ENCODE data around the gene DYRK3. TPM values are rescaled to one million over a fixed set of nuclear protein-coding genes. Genes with fewer than 3 reads are reported as not detected.

DYRK3 gene
- total and polyA plus RNA-seq, 2 of the 13 experiments (the other 11 are each of a cell fraction or from before 2014, with no cell fraction given) = 0.48 to 2.8 TPM

GRCh38 chr1:206695733-206696132, 60.4 kb downstream of the DYRK3 start (continued):
- TF ChIP-seq PRDM10 (CRISPR knock-in tag; IDR thresholded peaks at IDR 0.05; ENCODE audit: low read depth) (no peak), YEATS2 (CRISPR knock-in tag; IDR thresholded peaks at IDR 0.05; ENCODE audit: borderline replicate concordance) (no peak), GABPB1 (CRISPR knock-in tag; IDR thresholded peaks at IDR 0.05) (no peak)

GRCh38 chr1:206696812-206697585, 61.7 kb downstream of the DYRK3 start:
- ChIA-PET CTCF (ENCODE audit: low intra/inter-chr PET ratio, low total read pairs) (no interaction called here), POLR2A (no interaction called here)
- Histone ChIP-seq H3K27me3 (ENCODE audit: control insufficient read depth in 1 of 2, insufficient read depth in 2 of 2, low read length in 2 of 2) (no peaks in the 10 kb centered on the region), H3K4me1 (ENCODE audit: insufficient read depth, low read length) (peaks cover 78% of the 10 kb centered on the region), H2AFZ (ENCODE audit: low read length) (no peak overlapping the region), H3K9me3 (ENCODE audit: low read length) (no peaks in the 10 kb centered on the region), H3K36me3 (replicated peaks in 1 of 2; ENCODE audit: control insufficient read depth in 1 of 2, insufficient read depth in 2 of 2, low read length in 2 of 2) (peaks cover 4 to 19% of the 10 kb centered on the region in 2 experiments; a peak in 4 of 5 replicates), H3K79me2 (ENCODE audit: insufficient read depth, low read length) (peaks cover 79% of the 10 kb centered on the region), H3K4me3 (replicated peaks in 1 of 3; ENCODE audit: insufficient read depth in 1 of 3, low read depth in 2 of 3, low read length in 3 of 3) (no peak overlapping the region), H3K9ac (ENCODE audit: insufficient read depth, low read depth, low read length) (no peak overlapping the region), H3K27ac (ENCODE audit: extremely low read length, insufficient read depth, low read length) (no peak overlapping the region), H3K4me2 (ENCODE audit: low read depth, low read length) (no peak overlapping the region), H4K20me1 (ENCODE audit: insufficient read depth, low read length) (peaks cover 26% of the 10 kb centered on the region)
- no TSS peak for BruUV-seq (replicated peaks)
- WGBS (ENCODE audit: low lambda C conversion rate) = 81% methylated on average over 4 of the region's 4 CpGs
- no peak for DNase-seq (ENCODE audit: low spot score)
- no peak for ATAC-seq
- in situ Hi-C loops (cut with HindIII; ENCODE audit: extremely low pct_ligation_motif_present, low pct_unique_long_range_greater_than_20kb) (no loop called here), intact Hi-C loops (cut with micrococcal nuclease; ENCODE audit: unreplicated experiment) (no loop called here)
- no peak for FAIRE-seq
- TF ChIP-seq IRX3 (CRISPR knock-in tag; IDR thresholded peaks at IDR 0.05; ENCODE audit: borderline replicate concordance, low read depth) (no peak), KDM5A (IDR thresholded peaks at IDR 0.05; ENCODE audit: borderline replicate concordance, low read length) (no peak), AHDC1 (CRISPR knock-in tag; IDR thresholded peaks at IDR 0.05; ENCODE audit: borderline replicate concordance) (no peak), ZSCAN12 (CRISPR knock-in tag; IDR thresholded peaks at IDR 0.05) (no peak), ZBTB7B (CRISPR knock-in tag; IDR thresholded peaks at IDR 0.05) (no peak), ZNF878 (CRISPR knock-in tag; IDR thresholded peaks at IDR 0.05) (no peak), PRPF4 (IDR thresholded peaks at IDR 0.05; ENCODE audit: low read depth, low read length, poor library complexity, severe bottlenecking) (no peak), RELA (CRISPR knock-in tag; IDR thresholded peaks at IDR 0.05) (no peak), BRF2 (CRISPR knock-in tag; IDR thresholded peaks at IDR 0.05) (no peak)
